Upper lobe of right lung (tissue), 1 donor: ENCODE measurements around the gene AK8. TPM values are rescaled to one million over a fixed set of nuclear protein-coding genes. Genes with fewer than 3 reads are reported as not detected.

Experiments used
- ATAC-seq: fragments of 200-7000 bp; cut with Tn5 transposase; one replicate; pipeline ENCODE4 v1.9.1; 2020; ENCODE audit warnings: mild to moderate bottlenecking, moderate library complexity
- DNase-seq: peaks from one replicate; pipeline ENCODE4 v3.0.0-alpha.2; 2020
- H3K27ac ChIP-seq: fragments of 200-600 bp; one replicate; pipeline ENCODE4 v1.8.0; 2022
- H3K27me3 ChIP-seq: fragments of 200-600 bp; one replicate; pipeline ENCODE4 v1.8.0; 2022; ENCODE audit warnings: mild to moderate bottlenecking
- H3K36me3 ChIP-seq: fragments of 200-600 bp; one replicate; pipeline ENCODE4 v1.8.0; 2022
- H3K4me1 ChIP-seq: fragments of 200-600 bp; one replicate; pipeline ENCODE4 v1.8.0; 2022
- H3K4me3 ChIP-seq: fragments of 200-600 bp; one replicate; pipeline ENCODE4 v1.8.0; 2022; ENCODE audit warnings: mild to moderate bottlenecking
- H3K9me3 ChIP-seq: fragments of 200-600 bp; one replicate; pipeline ENCODE4 v1.8.0; 2022
- CTCF ChIP-seq: fragments of 200-600 bp; IDR thresholded peaks from one replicate; pipeline ENCODE4 v1.8.0; 2022; ENCODE audit warnings: antibody characterized with exemption
- intact Hi-C: fragments of 100-400 bp; cut with DNase I; formaldehyde crosslinking; loops from one replicate; pipeline ENCODE4 v1.11.0; 2022
- total RNA-seq: library from RNA; stranded (reverse); fragmentation: NEBNext Ultra II Directional; extraction: Animal tissue kit (Norgen Biotek cat#: 25700); gene quantifications from one replicate; pipeline ENCODE4 v1.2.1, GENCODE V29; 2021
- donor health status: DM: no; HTN: yes; CAD: no; lungs with severe emphysema.

The AK8 gene
- total RNA-seq, 1 donor from 2014 or later, result 0.55 TPM

GRCh38 chr9:132761602-132762001 is 116.5 kb downstream of the AK8 start:
- DNase-seq (no peak), ATAC-seq (no peak)
- intact Hi-C loops, result no loop called here
- H3K4me1 ChIP-seq, result no peaks in the 10 kb centered on the region
- H3K4me3 ChIP-seq, result no peak overlapping the region
- no peaks in the 10 kb centered on the region for H3K27me3 ChIP-seq
- TF ChIP-seq CTCF, result no peak
- no peaks in the 10 kb centered on the region for H3K36me3 ChIP-seq
- H3K27ac ChIP-seq, result no peak overlapping the region
- no peaks in the 10 kb centered on the region for H3K9me3 ChIP-seq

DNA sequence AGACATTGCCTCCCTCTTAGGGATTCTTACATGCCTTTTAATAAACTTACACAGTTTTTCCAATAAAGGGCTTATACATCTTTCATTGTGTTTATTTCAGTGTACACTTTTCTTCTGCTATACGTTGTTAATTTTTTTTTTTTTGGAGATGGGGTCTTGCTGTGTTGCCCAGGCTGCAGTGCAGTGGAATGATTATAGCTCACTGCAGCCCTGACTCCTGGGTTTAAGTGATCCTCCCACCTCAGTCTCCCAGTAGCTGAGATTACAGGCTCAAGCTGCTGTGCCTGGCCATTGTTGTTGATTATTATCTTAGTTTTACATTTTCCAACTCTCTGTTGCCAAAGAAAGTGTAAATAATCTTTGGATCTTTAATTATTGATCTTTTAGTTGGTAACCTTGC is 118.0 kb downstream of the AK8 start:
- TF ChIP-seq CTCF, result no peak
- H3K4me3 ChIP-seq, result no peak overlapping the region
- H3K27me3 ChIP-seq, result no peaks in the 10 kb centered on the region
- H3K4me1 ChIP-seq, result no peaks in the 10 kb centered on the region
- no peaks in the 10 kb centered on the region for H3K36me3 ChIP-seq
- intact Hi-C loops, result no loop called here
- H3K27ac ChIP-seq, result no peak overlapping the region
- H3K9me3 ChIP-seq, result no peaks in the 10 kb centered on the region
- no peak for ATAC-seq
- no peak for DNase-seq

GRCh38 chr9:132757016-132757415 is 121.1 kb downstream of the AK8 start:
- H3K27me3 ChIP-seq, result no peaks in the 10 kb centered on the region
- no peak overlapping the region for H3K4me3 ChIP-seq
- ATAC-seq, result no peak
- intact Hi-C loops, result no loop called here
- H3K27ac ChIP-seq, result no peak overlapping the region
- H3K9me3 ChIP-seq, result no peaks in the 10 kb centered on the region
- H3K36me3 ChIP-seq, result no peaks in the 10 kb centered on the region
- no peaks in the 10 kb centered on the region for H3K4me1 ChIP-seq
- no peak for TF ChIP-seq CTCF
- peak; percentile 27 for DNase-seq

DNA sequence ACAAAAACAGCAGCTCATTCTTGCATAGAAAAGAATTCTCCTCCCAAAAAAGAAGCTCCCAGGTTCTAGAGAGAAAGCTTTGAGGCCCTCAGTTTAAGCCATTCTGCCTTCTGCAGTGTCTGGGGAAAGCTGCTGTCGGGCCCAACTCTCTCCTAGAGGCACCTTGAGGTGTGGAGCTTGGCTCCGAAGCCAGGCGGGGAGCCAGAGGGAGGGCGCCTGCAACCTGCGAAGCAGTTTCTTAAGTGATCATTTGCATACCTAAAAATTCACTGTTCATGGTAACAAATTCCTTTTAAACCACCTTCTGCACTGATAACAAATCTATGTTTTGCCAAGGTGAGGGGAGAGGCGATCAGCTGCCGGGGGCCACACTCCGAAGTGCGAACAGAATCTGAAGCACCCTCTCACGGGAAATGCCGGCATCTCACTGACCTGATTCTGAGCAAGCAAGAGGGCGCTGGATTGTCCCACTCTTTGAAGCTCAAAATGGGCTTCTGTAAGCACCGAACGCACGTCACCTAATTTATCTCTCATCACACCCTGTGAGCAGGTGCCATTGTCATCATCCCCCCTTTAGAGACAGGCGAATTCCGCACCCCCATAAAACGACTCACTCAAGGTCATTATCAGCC is 121.8 kb downstream of the AK8 start:
- ATAC-seq (peak; percentile 64), DNase-seq (peak; percentile 70)
- intact Hi-C loops, result no loop called here
- no peaks in the 10 kb centered on the region for H3K27me3 ChIP-seq
- H3K36me3 ChIP-seq, result no peaks in the 10 kb centered on the region
- no peak overlapping the region for H3K4me3 ChIP-seq
- H3K27ac ChIP-seq, result peak overlapping the region; percentile 17
- H3K9me3 ChIP-seq, result no peaks in the 10 kb centered on the region
- no peaks in the 10 kb centered on the region for H3K4me1 ChIP-seq
- TF ChIP-seq CTCF, result no peak

DNA sequence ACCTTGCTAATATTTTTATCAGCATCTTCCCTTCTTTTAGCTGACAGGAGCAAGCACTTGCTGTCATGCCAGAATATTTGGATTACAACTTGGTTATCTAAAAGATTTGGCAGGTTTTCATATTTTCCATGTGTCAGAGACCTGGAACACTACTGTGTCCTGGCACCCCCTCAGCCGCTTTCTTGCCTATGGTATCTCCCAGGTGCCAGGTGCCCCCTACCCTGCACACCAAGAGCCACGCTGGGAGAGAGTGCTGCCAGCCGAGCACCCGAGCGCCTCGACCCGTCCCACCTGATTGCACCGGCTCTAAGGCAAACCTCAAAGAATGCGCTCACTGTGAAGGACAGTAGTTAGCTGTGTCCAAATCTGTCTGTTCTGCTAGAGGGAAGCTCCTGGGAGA is 123.0 kb downstream of the AK8 start:
- Histone ChIP-seq H3K36me3 (no peaks in the 10 kb centered on the region), H3K9me3 (no peaks in the 10 kb centered on the region), H3K27me3 (no peaks in the 10 kb centered on the region), H3K4me1 (no peaks in the 10 kb centered on the region), H3K27ac (no peak overlapping the region), H3K4me3 (no peak overlapping the region)
- intact Hi-C loops, result no loop called here
- no peak for TF ChIP-seq CTCF
- no peak for ATAC-seq
- DNase-seq, result peak; percentile 43

- Histone ChIP-seq H3K4me3 (no peak overlapping the region), H3K27ac (no peak overlapping the region), H3K9me3 (no peaks in the 10 kb centered on the region), H3K27me3 (no peaks in the 10 kb centered on the region), H3K4me1 (no peaks in the 10 kb centered on the region), H3K36me3 (no peaks in the 10 kb centered on the region)
- no peak for ATAC-seq
- no peak for TF ChIP-seq CTCF
- intact Hi-C loops, result no loop called here
- peak; percentile 10 for DNase-seq
These were observed 123.8 kb downstream of the AK8 start for GRCh38 chr9:132754236-132754635.
